A549 (cell line): ENCODE results near the gene GMCL1. TPM values are rescaled to one million over a fixed set of nuclear protein-coding genes. Genes with fewer than 3 reads are reported as not detected.

Source experiments
- ATAC-seq, 2 experiments: fragments of 200-7000 bp in 1 of 2; fragments of >200 bp in 1 of 2; cut with Nextera tagmentation in 1 of 2; cut with Tn5 transposase in 1 of 2; 3 replicates each; pipeline versions ENCODE4 v1.8.0 to v1.9.1; 2018 to 2020; ENCODE audit warnings: mild to moderate bottlenecking in 1 of 2, moderate library complexity in 1 of 2
- CTCF ChIA-PET: fragments of 300-600 bp; sonication (Branson Sonifier 250); formaldehyde crosslinking; extraction: SDS; loops from one replicate; lab custom pipeline; 2021; ENCODE audit warnings: antibody characterized with exemption, inconsistent platforms; lab: Yijun Ruan, JAX
- POLR2A ChIA-PET: fragments of 350-600 bp; formaldehyde crosslinking; extraction: SDS; loops from one replicate; lab custom pipeline; 2021; ENCODE audit warnings: antibody characterized with exemption, inconsistent platforms; lab: Yijun Ruan, JAX
- DNase-seq, 2 experiments: peaks; one replicate each; pipeline versions ENCODE4 v3.0.0 to v3.0.0-alpha.2; 2011 to 2016; ENCODE audit warnings: low read depth in 1 of 2, low spot score in 1 of 2
- FAIRE-seq: peaks from 2 replicates; lab custom pipeline; 2011; peaks lifted over from hg19 to GRCh38; lab: Jason Lieb, UNC
- H3K27ac ChIP-seq, 2 experiments: fragments of >200 bp; sonication (Bioruptor Twin); formaldehyde crosslinking; 3 replicates each; pipeline ENCODE4 v1.5.1; 2016 to 2017
- H3K4me1 ChIP-seq: fragments of >200 bp; sonication (Bioruptor Twin); formaldehyde crosslinking; 3 replicates; pipeline ENCODE4 v1.6.1; 2016
- H3K4me2 ChIP-seq: fragments of >200 bp; sonication (Bioruptor Twin); formaldehyde crosslinking; 3 replicates; pipeline ENCODE4 v1.6.1; 2016
- H3K4me3 ChIP-seq: fragments of >200 bp; sonication (Bioruptor Twin); formaldehyde crosslinking; 3 replicates; pipeline ENCODE4 v1.5.1; 2016
- H3K9me3 ChIP-seq: fragments of >200 bp; sonication (Bioruptor Twin); formaldehyde crosslinking; 3 replicates; pipeline ENCODE4 v1.6.1; 2016
- BHLHE40 ChIP-seq: IDR thresholded peaks from 2 replicates; pipeline ENCODE4 v1.6.1; 2012; ENCODE audit warnings: low read depth, low read length, inconsistent platforms
- CHD2 ChIP-seq: fragments of 150-350 bp; IDR thresholded peaks from 2 replicates; pipeline ENCODE4 v1.6.1; 2014; ENCODE audit warnings: low read length; ENCODE audit not compliant: partially characterized antibody
- EHF ChIP-seq: fragments of 250-450 bp; sonication (Bioruptor Pico); IDR thresholded peaks from 2 replicates; pipeline ENCODE4 v1.5.0; 2020; ENCODE audit warnings: mild to moderate bottlenecking
- EP300 ChIP-seq, 2 experiments: fragments of >200 bp; sonication (Bioruptor Twin); formaldehyde crosslinking; IDR thresholded peaks; 2 replicates in 1 of 2; 3 replicates in 1 of 2; pipeline ENCODE4 v1.6.1; 2016 to 2017
- FOSL2 ChIP-seq, 2 experiments: fragments of 450-650 bp in 1 of 2; fragments of >200 bp in 1 of 2; sonication (Bioruptor Twin) in 1 of 2; formaldehyde crosslinking; IDR thresholded peaks; 2 replicates each; pipeline versions ENCODE4 v1.5.0 to v1.6.1; 2016 to 2020; ENCODE audit warnings: mild to moderate bottlenecking in 1 of 2, moderate library complexity in 1 of 2
- HOXA7 ChIP-seq: fragments of 250-450 bp; sonication (Bioruptor Pico); IDR thresholded peaks from 2 replicates; pipeline ENCODE4 v1.5.0; 2020; ENCODE audit warnings: mild to moderate bottlenecking, moderate library complexity
- HOXB13 ChIP-seq: fragments of 250-450 bp; sonication (Bioruptor Pico); IDR thresholded peaks from 2 replicates; pipeline ENCODE4 v1.5.0; 2020; ENCODE audit warnings: low read depth, mild to moderate bottlenecking, moderate library complexity
- JUNB ChIP-seq: fragments of >200 bp; sonication (Bioruptor Twin); formaldehyde crosslinking; IDR thresholded peaks from 2 replicates; pipeline ENCODE4 v1.6.1; 2016
- KDM5A ChIP-seq: fragments of 200-600 bp; sonication (generic); IDR thresholded peaks from 2 replicates; pipeline ENCODE4 v1.6.1; 2016; ENCODE audit warnings: antibody characterized with exemption, mild to moderate bottlenecking
- NPAS2 ChIP-seq: fragments of 250-450 bp; sonication (Bioruptor Pico); IDR thresholded peaks from 2 replicates; pipeline ENCODE4 v1.8.0; 2022; ENCODE audit warnings: mild to moderate bottlenecking, moderate library complexity, borderline replicate concordance
- POLR2AphosphoS2 ChIP-seq: conservative IDR thresholded peaks from 2 replicates; pipeline ENCODE4 v1.6.1; 2012; ENCODE audit warnings: low read length, improper control_type of control experiment, inconsistent platforms
- RAD21 ChIP-seq, 2 experiments: fragments of >200 bp in 1 of 2; sonication (Bioruptor Twin) in 1 of 2; formaldehyde crosslinking in 1 of 2; IDR thresholded peaks in 1 of 2; conservative IDR thresholded peaks in 1 of 2; 2 replicates in 1 of 2; 3 replicates in 1 of 2; pipeline ENCODE4 v1.6.1; 2012 to 2018; ENCODE audit warnings: inconsistent platforms in 1 of 2
- RCOR1 ChIP-seq: fragments of 150-350 bp; IDR thresholded peaks from 2 replicates; pipeline ENCODE4 v1.6.1; 2014; ENCODE audit warnings: antibody characterized with exemption, low read length, low read depth
- TP53 ChIP-seq: fragments of 250-450 bp; sonication (Bioruptor Pico); IDR thresholded peaks from 2 replicates; pipeline ENCODE4 v1.5.0; 2021; ENCODE audit warnings: mild to moderate bottlenecking, moderate library complexity
- ZFP36 ChIP-seq: fragments of 450-650 bp; IDR thresholded peaks from 2 replicates; pipeline ENCODE4 v1.6.1; 2014; ENCODE audit warnings: borderline replicate concordance; ENCODE audit not compliant: partially characterized antibody
- ZNF302 ChIP-seq: fragments of 250-450 bp; sonication (Bioruptor Pico); IDR thresholded peaks from 2 replicates; pipeline ENCODE4 v1.9.0; 2021; ENCODE audit warnings: inconsistent platforms, mild to moderate bottlenecking, moderate library complexity
- WGBS: methylation state at CpG from one replicate; pipeline ENCODE4 v1.1.6; 2017; ENCODE audit errors: missing lambda C conversion rate; 5-methylcytosine and 5-hydroxymethylcytosine counted together
- polyA plus RNA-seq, 4 experiments: library from polyadenylated mRNA; depleted of rRNA in 3 of 4; stranded (reverse); fragments of >200 nt; fragmentation: RNase III in 1 of 4; extraction: RNeasy Plus Mini Kit Qiagen cat#74134 plus additional on column Dnase treatment in 1 of 4; gene quantifications; 2 replicates in 3 of 4; 3 replicates in 1 of 4; pipeline ENCODE4 v1.2.3, GENCODE V29; 2011 to 2017
- TF ChIP-seq, protein P1 (sequence below): fragments of >200 bp; sonication (Bioruptor Twin); formaldehyde crosslinking; IDR thresholded peaks from 3 replicates; pipeline ENCODE4 v1.6.1; 2016
- TF ChIP-seq, protein P2 (sequence below): fragments of 250-450 bp; sonication (Bioruptor Pico); IDR thresholded peaks from 2 replicates; pipeline ENCODE4 v1.5.0; 2020; ENCODE audit warnings: low read depth, mild to moderate bottlenecking, moderate library complexity
- TF ChIP-seq, protein P3 (sequence below): fragments of 150-350 bp; IDR thresholded peaks from 2 replicates; pipeline ENCODE4 v1.6.1; 2014; ENCODE audit warnings: low read depth, mild to moderate bottlenecking, low read length
- TF ChIP-seq, protein P4 (sequence below): IDR thresholded peaks from 2 replicates; pipeline ENCODE4 v1.6.1; 2012
- TF ChIP-seq, protein P5 (sequence below): IDR thresholded peaks from 2 replicates; pipeline ENCODE4 v1.6.1; 2012; ENCODE audit warnings: low read depth, borderline replicate concordance
- TF ChIP-seq, protein P6 (sequence below): fragments of >200 bp; sonication (Bioruptor Twin); formaldehyde crosslinking; IDR thresholded peaks from 2 replicates; pipeline ENCODE4 v1.6.1; 2016

The GMCL1 gene
- polyA plus RNA-seq, 2 of the 4 experiments (the other 2 are of a cell fraction): 16.6 to 21.1 TPM

DNA sequence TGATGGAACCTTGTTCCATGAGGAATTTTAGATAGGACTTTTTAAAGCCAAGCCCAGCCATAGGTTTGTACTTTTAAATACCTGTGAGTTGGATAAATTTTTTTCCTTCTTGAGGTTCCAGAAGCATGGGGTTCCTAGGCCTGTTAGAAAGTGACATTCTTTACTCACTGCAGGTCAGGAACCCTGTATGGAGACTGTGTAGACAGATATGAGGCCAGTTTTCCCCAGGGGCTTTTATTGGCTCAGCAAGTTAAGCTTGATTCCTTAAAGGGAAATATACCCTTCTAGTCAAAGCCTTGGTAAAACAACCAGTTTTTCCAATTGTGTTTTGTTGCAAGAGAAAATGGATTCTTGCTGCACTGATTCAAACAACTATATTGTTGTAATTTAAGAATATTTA lies 38.4 kb upstream of the GMCL1 start:
- no peaks in the 10 kb centered on the region for H3K9me3 ChIP-seq
- H3K4me1 ChIP-seq: peaks cover 60% of the 10 kb centered on the region
- POLR2A ChIA-PET: interaction anchor here (0.8 to 3.1 kb wide), 2 partner anchors 12 to 50 kb away, joined by 3 to 14 read pairs; partner anchors contain the start of gene ANXA4
- no peak for ATAC-seq
- no peak for TF ChIP-seq BHLHE40
- TF ChIP-seq, all 56 proteins: peak for 0
- DNase-seq (no peak), FAIRE-seq (no peak)
- H3K4me2 ChIP-seq: peak overlapping the region; percentile 58
- peak overlapping the region; percentile 68 to 79; a peak in 5 of 6 replicates for H3K27ac ChIP-seq
- CTCF ChIA-PET: interaction anchor here (1.4 to 3.9 kb wide), 4 partner anchors 12 to 67 kb away, joined by 4 to 26 read pairs (median 15); no protein-coding TSS in a partner anchor
- no peak overlapping the region for H3K4me3 ChIP-seq

DNA sequence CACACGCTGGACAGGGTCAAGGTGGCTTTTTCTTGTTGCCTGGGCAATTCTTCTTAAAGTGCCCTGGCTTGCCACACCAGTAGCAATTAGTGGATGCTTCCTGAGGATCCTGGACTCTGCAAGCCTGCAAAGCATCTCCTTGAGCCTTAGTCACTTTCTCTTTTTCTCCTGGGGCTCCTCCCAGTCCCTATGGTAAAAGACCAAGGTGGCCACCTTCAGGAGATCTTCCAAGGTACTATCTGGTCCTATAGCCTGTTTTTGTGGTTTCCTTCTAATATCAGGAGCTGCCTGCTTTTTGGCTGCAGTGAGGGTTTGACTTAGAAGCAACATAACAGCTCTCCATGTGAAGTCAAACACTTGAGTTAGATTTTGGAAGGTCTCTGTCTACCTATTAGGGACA lies 33.3 kb upstream of the GMCL1 start:
- ATAC-seq: peak in 1 of 2 experiments; percentile 66; a peak in 3 of 6 replicates
- Histone ChIP-seq H3K9me3 (no peaks in the 10 kb centered on the region), H3K4me2 (no peak overlapping the region), H3K27ac (peak overlapping the region in 1 of 2 experiments; percentile 76; a peak in 4 of 6 replicates), H3K4me1 (peaks cover 59% of the 10 kb centered on the region), H3K4me3 (no peak overlapping the region)
- TF ChIP-seq RAD21 (conservative IDR thresholded peaks at IDR 0.05 in 1 of 2, IDR thresholded peaks at IDR 0.05 in 1 of 2) (peak in 1 of 2 experiments; percentile 49; a peak in 2 of 5 replicates), KDM5A (no peak), JUNB (no peak), CHD2 (no peak), POLR2AphosphoS2 (no peak), FOSL2 (IDR thresholded peaks at IDR 0.05) (no peak), FOSL2 (CRISPR knock-in tag; IDR thresholded peaks at IDR 0.05) (no peak)
- TF ChIP-seq, protein P1, sequence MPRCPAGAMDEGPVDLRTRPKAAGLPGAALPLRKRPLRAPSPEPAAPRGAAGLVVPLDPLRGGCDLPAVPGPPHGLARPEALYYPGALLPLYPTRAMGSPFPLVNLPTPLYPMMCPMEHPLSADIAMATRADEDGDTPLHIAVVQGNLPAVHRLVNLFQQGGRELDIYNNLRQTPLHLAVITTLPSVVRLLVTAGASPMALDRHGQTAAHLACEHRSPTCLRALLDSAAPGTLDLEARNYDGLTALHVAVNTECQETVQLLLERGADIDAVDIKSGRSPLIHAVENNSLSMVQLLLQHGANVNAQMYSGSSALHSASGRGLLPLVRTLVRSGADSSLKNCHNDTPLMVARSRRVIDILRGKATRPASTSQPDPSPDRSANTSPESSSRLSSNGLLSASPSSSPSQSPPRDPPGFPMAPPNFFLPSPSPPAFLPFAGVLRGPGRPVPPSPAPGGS: no peak
- ChIA-PET CTCF (interaction anchor here (0.9 to 2.1 kb wide), 6 partner anchors 17 to 80 kb away, joined by 3 to 24 read pairs (median 4); no protein-coding TSS in a partner anchor), POLR2A (interaction anchor here (0.9 kb wide), 1 partner anchor 55 kb away, joined by 3 read pairs; no protein-coding TSS in a partner anchor)
- FAIRE-seq: no peak
- WGBS: 81% methylated on average over 1 of the region's 1 CpG
- DNase-seq: no peak

DNA sequence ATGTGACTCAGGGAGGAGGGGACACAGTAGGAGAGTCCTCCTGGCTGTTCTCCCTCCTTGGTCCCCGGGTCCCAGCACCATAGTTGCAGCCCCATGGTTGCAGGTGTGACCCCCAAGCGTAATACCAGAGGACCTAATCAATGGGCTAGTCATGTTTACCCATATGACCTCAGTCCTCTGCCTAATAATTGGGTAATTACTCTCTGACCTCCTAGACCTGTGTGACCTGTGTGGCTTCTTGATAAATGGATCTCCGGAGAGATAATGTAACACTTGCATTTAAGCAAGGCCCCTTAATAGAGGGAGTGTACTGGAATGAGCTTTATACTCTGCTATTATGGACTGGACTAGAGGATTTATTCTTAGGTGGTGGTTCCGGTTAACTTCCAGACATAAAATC lies 32.2 kb upstream of the GMCL1 start:
- 95% methylated on average over 4 of the region's 4 CpGs for WGBS
- peak overlapping the region; percentile 44 to 76; a peak in 4 of 6 replicates for H3K27ac ChIP-seq
- H3K4me3 ChIP-seq: no peak overlapping the region
- H3K9me3 ChIP-seq: no peaks in the 10 kb centered on the region
- H3K4me1 ChIP-seq: peaks cover 48% of the 10 kb centered on the region
- ChIA-PET CTCF (interaction anchor here (0.8 to 2.1 kb wide), 6 partner anchors 18 to 81 kb away, joined by 3 to 24 read pairs (median 4); no protein-coding TSS in a partner anchor), POLR2A (no interaction called here)
- no peak for DNase-seq
- TF ChIP-seq, protein P2, sequence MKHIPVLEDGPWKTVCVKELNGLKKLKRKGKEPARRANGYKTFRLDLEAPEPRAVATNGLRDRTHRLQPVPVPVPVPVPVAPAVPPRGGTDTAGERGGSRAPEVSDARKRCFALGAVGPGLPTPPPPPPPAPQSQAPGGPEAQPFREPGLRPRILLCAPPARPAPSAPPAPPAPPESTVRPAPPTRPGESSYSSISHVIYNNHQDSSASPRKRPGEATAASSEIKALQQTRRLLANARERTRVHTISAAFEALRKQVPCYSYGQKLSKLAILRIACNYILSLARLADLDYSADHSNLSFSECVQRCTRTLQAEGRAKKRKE (CRISPR knock-in tag): no peak
- TF ChIP-seq BHLHE40: no peak
- TF ChIP-seq RCOR1: no peak
- no peak for FAIRE-seq
- ATAC-seq: no peak
- peak overlapping the region; percentile 43 for H3K4me2 ChIP-seq

DNA sequence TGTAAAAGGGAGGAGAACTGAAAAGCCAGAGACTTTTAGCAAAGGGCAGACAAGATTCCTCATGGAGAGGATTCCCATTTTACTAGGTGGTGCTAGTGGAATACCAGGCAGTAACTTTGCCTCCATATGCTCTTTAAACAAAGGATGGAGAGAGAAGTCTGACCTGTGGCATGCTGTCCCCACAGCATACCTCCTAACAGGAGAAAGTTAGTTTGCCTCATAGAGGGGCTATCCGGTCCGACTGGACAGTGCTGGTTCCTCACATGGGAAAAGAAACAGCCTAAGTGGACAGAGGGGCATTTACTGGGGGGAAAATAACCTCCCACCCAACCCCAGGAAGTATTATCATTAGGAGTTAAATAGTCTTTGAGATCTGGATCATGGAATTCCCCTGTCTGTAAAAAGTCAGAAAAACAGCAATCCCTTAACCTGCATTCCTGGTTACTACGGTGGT lies 31.6 kb upstream of the GMCL1 start:
- Histone ChIP-seq H3K4me1 (peaks cover 48% of the 10 kb centered on the region), H3K4me3 (no peak overlapping the region), H3K9me3 (no peaks in the 10 kb centered on the region), H3K4me2 (peak overlapping the region; percentile 43), H3K27ac (peak overlapping the region; percentile 44 to 76; a peak in 5 of 6 replicates)
- WGBS: 48% methylated on average over 3 of the region's 3 CpGs
- ChIA-PET CTCF (interaction anchor here (1.4 to 2.1 kb wide), 2 partner anchors 73 to 1335 kb away, joined by 3 to 24 read pairs; no protein-coding TSS in a partner anchor), POLR2A (no interaction called here)
- FAIRE-seq (no peak), DNase-seq (no peak), ATAC-seq (peak in 1 of 2 experiments; percentile 46; a peak in 3 of 6 replicates)
- no peak for TF ChIP-seq EHF (CRISPR knock-in tag)
- no peak for TF ChIP-seq FOSL2 (IDR thresholded peaks at IDR 0.05)
- TF ChIP-seq FOSL2 (CRISPR knock-in tag; IDR thresholded peaks at IDR 0.05): no peak
- TF ChIP-seq JUNB: no peak
- TF ChIP-seq HOXB13 (CRISPR knock-in tag): no peak
- TF ChIP-seq ZNF302: no peak
- TF ChIP-seq HOXA7: no peak
- TF ChIP-seq, protein P3, sequence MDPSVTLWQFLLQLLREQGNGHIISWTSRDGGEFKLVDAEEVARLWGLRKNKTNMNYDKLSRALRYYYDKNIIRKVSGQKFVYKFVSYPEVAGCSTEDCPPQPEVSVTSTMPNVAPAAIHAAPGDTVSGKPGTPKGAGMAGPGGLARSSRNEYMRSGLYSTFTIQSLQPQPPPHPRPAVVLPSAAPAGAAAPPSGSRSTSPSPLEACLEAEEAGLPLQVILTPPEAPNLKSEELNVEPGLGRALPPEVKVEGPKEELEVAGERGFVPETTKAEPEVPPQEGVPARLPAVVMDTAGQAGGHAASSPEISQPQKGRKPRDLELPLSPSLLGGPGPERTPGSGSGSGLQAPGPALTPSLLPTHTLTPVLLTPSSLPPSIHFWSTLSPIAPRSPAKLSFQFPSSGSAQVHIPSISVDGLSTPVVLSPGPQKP: no peak
- TF ChIP-seq, protein P4, sequence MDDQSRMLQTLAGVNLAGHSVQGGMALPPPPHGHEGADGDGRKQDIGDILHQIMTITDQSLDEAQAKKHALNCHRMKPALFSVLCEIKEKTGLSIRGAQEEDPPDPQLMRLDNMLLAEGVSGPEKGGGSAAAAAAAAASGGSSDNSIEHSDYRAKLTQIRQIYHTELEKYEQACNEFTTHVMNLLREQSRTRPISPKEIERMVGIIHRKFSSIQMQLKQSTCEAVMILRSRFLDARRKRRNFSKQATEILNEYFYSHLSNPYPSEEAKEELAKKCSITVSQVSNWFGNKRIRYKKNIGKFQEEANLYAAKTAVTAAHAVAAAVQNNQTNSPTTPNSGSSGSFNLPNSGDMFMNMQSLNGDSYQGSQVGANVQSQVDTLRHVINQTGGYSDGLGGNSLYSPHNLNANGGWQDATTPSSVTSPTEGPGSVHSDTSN: no peak
- TF ChIP-seq NPAS2 (CRISPR knock-in tag): no peak
- TF ChIP-seq ZFP36: no peak
- TF ChIP-seq, protein P5, sequence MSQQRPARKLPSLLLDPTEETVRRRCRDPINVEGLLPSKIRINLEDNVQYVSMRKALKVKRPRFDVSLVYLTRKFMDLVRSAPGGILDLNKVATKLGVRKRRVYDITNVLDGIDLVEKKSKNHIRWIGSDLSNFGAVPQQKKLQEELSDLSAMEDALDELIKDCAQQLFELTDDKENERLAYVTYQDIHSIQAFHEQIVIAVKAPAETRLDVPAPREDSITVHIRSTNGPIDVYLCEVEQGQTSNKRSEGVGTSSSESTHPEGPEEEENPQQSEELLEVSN: no peak
- TF ChIP-seq, protein P6, sequence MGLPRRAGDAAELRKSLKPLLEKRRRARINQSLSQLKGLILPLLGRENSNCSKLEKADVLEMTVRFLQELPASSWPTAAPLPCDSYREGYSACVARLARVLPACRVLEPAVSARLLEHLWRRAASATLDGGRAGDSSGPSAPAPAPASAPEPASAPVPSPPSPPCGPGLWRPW: no peak
- TF ChIP-seq KDM5A: no peak
- no peak for TF ChIP-seq CHD2
- TF ChIP-seq TP53 (CRISPR knock-in tag): no peak
- TF ChIP-seq EP300 (IDR thresholded peaks at IDR 0.05): no peak
